MM.1S (cell line): ENCODE results near the gene NSF.
"Not testable (repeated sequence)": the region's sequence is repeated elsewhere in the genome, so short reads cannot be mapped to it uniquely, and the experiment has no call there.

Experiments used
- CTCF ChIP-seq: fragments of 300-600 bp; sonication (generic); IDR thresholded peaks from 2 replicates; pipeline ENCODE4 v1.5.1; 2016; ENCODE audit warnings: antibody characterized with exemption, low read length, mixed read lengths
- EZH2 ChIP-seq: fragments of 300-600 bp; sonication (generic); optimal IDR thresholded peaks from 2 replicates; pipeline ENCODE3; 2017; ENCODE audit warnings: low read depth, mild to moderate bottlenecking, antibody characterized with exemption, low read length, mixed read lengths
- EZH2phosphoT487 ChIP-seq: fragments of 300-600 bp; sonication (generic); IDR thresholded peaks from 2 replicates; pipeline ENCODE4 v1.6.1; 2018; ENCODE audit warnings: antibody characterized with exemption, low read length

GRCh38 chr17:46683653-46684052 is 93.2 kb downstream of the NSF start:
- not testable (repeated sequence) for TF ChIP-seq CTCF, EZH2phosphoT487, EZH2
